Activated naive CD4-positive, alpha-beta T cell treated with anti-CD3 and anti-CD28 coated beads, Interleukin-2, amount 10 ng/mL, durations not matched to agents 7 days and 5 days (primary cell): ENCODE measurements around the gene PPP2R5B.
A peak's percentile ranks its signal among the peaks of the same experiment; 100 is the strongest.

Experiments used
- CTCF ChIA-PET: fragments of 350-600 bp; sonication (Branson Sonifier 250); formaldehyde crosslinking; loops from one replicate; lab custom pipeline; 2021; ENCODE audit warnings: antibody characterized with exemption; lab: Charles Lee
- DNase-seq: peaks from one replicate; pipeline ENCODE4 v3.0.0-alpha.2; 2020
- H3K27ac Mint-ChIP-seq: one replicate; pipeline ENCODE4 v1.8.0; 2021; ENCODE audit warnings: mild to moderate bottlenecking, moderate library complexity, mixed read lengths
- H3K27me3 Mint-ChIP-seq: one replicate; pipeline ENCODE4 v1.8.0; 2021; ENCODE audit warnings: mild to moderate bottlenecking, mixed read lengths
- H3K36me3 Mint-ChIP-seq: one replicate; pipeline ENCODE4 v1.8.0; 2021; ENCODE audit warnings: mixed read lengths
- H3K4me1 Mint-ChIP-seq: one replicate; pipeline ENCODE4 v1.8.0; 2021; ENCODE audit warnings: mixed read lengths
- H3K4me3 Mint-ChIP-seq: one replicate; pipeline ENCODE4 v1.8.0; 2021; ENCODE audit warnings: mild to moderate bottlenecking, moderate library complexity, mixed read lengths
- H3K9me3 Mint-ChIP-seq: one replicate; pipeline ENCODE4 v1.8.0; 2021; ENCODE audit warnings: mixed read lengths

PPP2R5B gene

GRCh38 chr11:64905516-64906313 lies 18.8 kb upstream of the PPP2R5B start:
- H3K9me3 Mint-ChIP-seq: no peaks in the 10 kb centered on the region
- DNase-seq: no peak
- no peak overlapping the region for H3K27ac Mint-ChIP-seq
- H3K36me3 Mint-ChIP-seq: peaks cover 20% of the 10 kb centered on the region
- CTCF ChIA-PET: interaction anchor here (0.9 to 1.5 kb wide), 2 partner anchors 10 to 11 kb away, joined by 3 to 4 read pairs; partner anchors contain the start of gene ATG2A
- peaks cover 7% of the 10 kb centered on the region for H3K4me1 Mint-ChIP-seq
- no peaks in the 10 kb centered on the region for H3K27me3 Mint-ChIP-seq
- H3K4me3 Mint-ChIP-seq: no peak overlapping the region

- peaks cover 6% of the 10 kb centered on the region for H3K4me1 Mint-ChIP-seq
- H3K27ac Mint-ChIP-seq: no peak overlapping the region
- no peak for DNase-seq
- H3K9me3 Mint-ChIP-seq: no peaks in the 10 kb centered on the region
- peaks cover 24% of the 10 kb centered on the region for H3K36me3 Mint-ChIP-seq
- H3K27me3 Mint-ChIP-seq: no peaks in the 10 kb centered on the region
- H3K4me3 Mint-ChIP-seq: no peak overlapping the region
- CTCF ChIA-PET: interaction anchor here (0.9 kb wide), 1 partner anchor 10 kb away, joined by 3 read pairs; the partner anchor contains the start of gene ATG2A
These were observed 18.2 kb upstream of the PPP2R5B start for GRCh38 chr11:64906314-64906635.

DNA sequence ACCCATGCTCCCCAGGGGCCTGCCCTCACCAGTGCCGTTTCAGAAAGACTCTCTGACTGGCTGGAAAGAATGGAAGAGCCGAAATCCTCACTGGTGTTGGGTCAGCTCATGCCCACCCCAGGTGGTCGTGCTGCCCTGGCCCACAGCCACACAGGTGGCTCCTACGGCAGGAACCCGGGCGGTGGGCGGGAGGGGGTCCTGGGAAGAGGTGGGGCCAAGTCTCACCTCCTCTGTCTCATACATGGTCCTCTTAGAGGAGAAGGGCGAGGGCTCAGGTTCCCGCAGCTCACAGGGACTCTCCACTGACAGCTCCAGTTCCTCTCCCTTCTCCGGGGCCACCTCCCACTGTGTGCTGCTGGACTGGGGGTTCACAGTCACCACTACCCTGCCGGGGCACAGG lies 15.7 kb upstream of the PPP2R5B start:
- Mint-ChIP-seq H3K4me3 (no peak overlapping the region), H3K4me1 (no peaks in the 10 kb centered on the region), H3K27me3 (no peaks in the 10 kb centered on the region), H3K9me3 (no peaks in the 10 kb centered on the region), H3K36me3 (peaks cover 30% of the 10 kb centered on the region), H3K27ac (no peak overlapping the region)
- CTCF ChIA-PET: no interaction called here
- DNase-seq: no peak

- no peak overlapping the region for H3K4me3 Mint-ChIP-seq
- CTCF ChIA-PET: no interaction called here
- H3K9me3 Mint-ChIP-seq: no peaks in the 10 kb centered on the region
- peaks cover 3% of the 10 kb centered on the region for H3K4me1 Mint-ChIP-seq
- no peaks in the 10 kb centered on the region for H3K27me3 Mint-ChIP-seq
- peaks cover 30% of the 10 kb centered on the region for H3K36me3 Mint-ChIP-seq
- no peak overlapping the region for H3K27ac Mint-ChIP-seq
- no peak for DNase-seq
These were observed 14.7 kb upstream of the PPP2R5B start for GRCh38 chr11:64909653-64910343.

GRCh38 chr11:64910451-64911093 lies 13.9 kb upstream of the PPP2R5B start:
- DNase-seq: no peak
- Mint-ChIP-seq H3K4me1 (peaks cover 7% of the 10 kb centered on the region), H3K27me3 (no peaks in the 10 kb centered on the region), H3K36me3 (peaks cover 26% of the 10 kb centered on the region), H3K27ac (peak overlapping the region; percentile 58), H3K4me3 (no peak overlapping the region), H3K9me3 (no peaks in the 10 kb centered on the region)
- CTCF ChIA-PET: interaction anchor here (1.0 kb wide), 1 partner anchor 17 kb away, joined by 3 read pairs; no protein-coding TSS in a partner anchor

DNA sequence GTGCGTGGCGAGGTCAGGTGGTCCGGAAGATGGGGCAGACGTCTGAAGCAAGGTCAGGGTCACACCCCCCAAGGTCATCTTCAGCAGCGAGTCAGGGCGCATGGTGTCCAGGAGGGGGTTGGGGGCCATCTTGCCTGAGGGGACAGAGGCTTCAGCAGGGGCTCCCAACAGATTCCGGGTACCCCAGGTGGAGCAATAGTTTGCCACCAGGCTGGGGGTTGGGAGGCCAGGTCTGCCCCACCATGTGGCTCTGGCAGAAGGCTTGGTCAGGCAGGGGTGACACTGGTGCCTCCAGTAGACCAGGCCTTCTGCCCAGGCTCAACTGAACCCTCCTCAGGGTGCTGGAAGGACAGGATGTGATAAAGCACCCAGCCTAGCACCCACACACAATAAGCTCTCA lies 13.3 kb upstream of the PPP2R5B start:
- no peak overlapping the region for H3K4me3 Mint-ChIP-seq
- CTCF ChIA-PET: interaction anchor here (1.0 kb wide), 1 partner anchor 17 kb away, joined by 3 read pairs; no protein-coding TSS in a partner anchor
- peaks cover 13% of the 10 kb centered on the region for H3K4me1 Mint-ChIP-seq
- H3K27me3 Mint-ChIP-seq: no peaks in the 10 kb centered on the region
- H3K36me3 Mint-ChIP-seq: peaks cover 25% of the 10 kb centered on the region
- no peaks in the 10 kb centered on the region for H3K9me3 Mint-ChIP-seq
- no peak for DNase-seq
- H3K27ac Mint-ChIP-seq: peak overlapping the region; percentile 70

DNA sequence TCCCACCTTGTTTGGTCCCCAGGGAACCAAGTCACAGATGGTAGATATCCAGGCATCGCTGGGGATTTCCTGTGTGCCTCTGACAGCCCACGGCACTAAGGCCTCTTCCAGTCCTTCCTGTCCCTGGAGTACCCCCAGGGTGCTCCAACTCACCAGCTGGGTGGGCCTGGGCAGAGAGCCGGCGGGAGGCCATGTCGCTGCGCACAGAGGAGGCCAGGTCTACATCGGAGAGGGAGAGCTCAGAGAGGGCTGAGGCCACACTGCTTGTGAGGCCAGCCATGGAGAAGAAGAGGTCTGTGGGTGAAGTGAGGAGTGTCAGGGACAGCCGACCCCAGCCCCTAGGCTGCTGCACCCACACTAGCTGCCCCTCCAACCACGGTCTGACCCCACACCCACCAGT lies 12.8 kb upstream of the PPP2R5B start:
- DNase-seq: no peak
- H3K9me3 Mint-ChIP-seq: no peaks in the 10 kb centered on the region
- no peaks in the 10 kb centered on the region for H3K27me3 Mint-ChIP-seq
- peak overlapping the region; percentile 70 for H3K27ac Mint-ChIP-seq
- peaks cover 25% of the 10 kb centered on the region for H3K36me3 Mint-ChIP-seq
- H3K4me3 Mint-ChIP-seq: no peak overlapping the region
- H3K4me1 Mint-ChIP-seq: peaks cover 18% of the 10 kb centered on the region
- CTCF ChIA-PET: interaction anchor here (1.0 to 1.4 kb wide), 2 partner anchors 18 to 199 kb away, joined by 3 to 5 read pairs; no protein-coding TSS in a partner anchor

DNA sequence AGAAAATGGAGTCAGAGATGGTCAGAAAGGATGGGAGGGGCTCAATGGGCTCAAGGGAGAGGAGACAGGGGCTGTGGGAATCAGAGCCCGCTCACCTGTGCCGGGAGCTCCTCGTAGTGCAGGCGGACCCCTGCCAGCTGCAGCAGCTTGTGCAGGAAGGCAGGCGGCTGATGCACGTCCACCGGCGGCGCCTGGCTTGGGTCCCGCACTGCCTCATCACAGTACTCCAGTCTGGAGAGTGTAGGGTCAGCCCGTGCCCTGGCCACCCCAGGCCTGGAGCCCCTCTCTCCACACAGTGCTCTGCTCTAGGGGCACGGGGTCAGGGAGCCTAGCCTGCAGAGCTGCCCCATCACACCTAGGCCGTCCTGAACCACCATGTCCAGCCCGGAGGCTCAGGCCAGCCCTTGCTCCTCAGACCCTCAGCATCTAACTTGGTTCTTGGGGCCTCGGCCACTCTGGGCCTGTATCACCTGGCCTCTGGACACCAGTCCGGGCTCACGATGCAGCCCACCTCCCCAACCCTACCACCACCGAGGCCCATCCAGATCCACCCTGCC lies 11.2 kb upstream of the PPP2R5B start:
- CTCF ChIA-PET: interaction anchor here (1.0 to 1.4 kb wide), 2 partner anchors 128 to 197 kb away, joined by 3 to 5 read pairs; partner anchors contain the start of gene SAC3D1
- Mint-ChIP-seq H3K27me3 (no peaks in the 10 kb centered on the region), H3K4me3 (no peak overlapping the region), H3K9me3 (no peaks in the 10 kb centered on the region), H3K36me3 (peaks cover 21% of the 10 kb centered on the region), H3K27ac (peak overlapping the region; percentile 67), H3K4me1 (peaks cover 27% of the 10 kb centered on the region)
- no peak for DNase-seq

DNA sequence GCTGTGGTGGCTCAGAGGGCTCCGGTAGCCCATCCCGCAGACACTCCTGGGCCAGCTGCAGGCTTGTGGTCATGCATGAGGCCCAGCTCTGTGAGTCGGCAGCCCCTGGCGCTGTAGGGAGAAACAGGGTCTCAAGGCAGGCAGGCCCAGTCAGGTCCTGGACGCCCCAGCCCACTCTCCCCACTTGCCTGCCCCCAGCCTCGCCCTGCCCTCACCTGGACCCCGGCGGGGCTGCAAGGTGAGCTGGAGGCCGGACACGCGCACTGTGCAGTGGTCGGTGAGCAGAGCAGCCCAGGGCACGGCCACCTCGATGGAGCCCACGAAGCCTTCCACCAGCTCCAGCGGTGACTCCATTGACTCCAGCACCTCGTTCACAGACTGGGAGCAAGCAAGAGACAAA lies 10.4 kb upstream of the PPP2R5B start:
- H3K36me3 Mint-ChIP-seq: peaks cover 17% of the 10 kb centered on the region
- H3K4me1 Mint-ChIP-seq: peaks cover 31% of the 10 kb centered on the region
- no peak overlapping the region for H3K4me3 Mint-ChIP-seq
- no peak for DNase-seq
- no peaks in the 10 kb centered on the region for H3K9me3 Mint-ChIP-seq
- CTCF ChIA-PET: no interaction called here
- no peaks in the 10 kb centered on the region for H3K27me3 Mint-ChIP-seq
- H3K27ac Mint-ChIP-seq: no peak overlapping the region

GRCh38 chr11:64915376-64915887 lies 9.1 kb upstream of the PPP2R5B start:
- Mint-ChIP-seq H3K27me3 (no peaks in the 10 kb centered on the region), H3K4me1 (peaks cover 31% of the 10 kb centered on the region), H3K27ac (peak overlapping the region; percentile 99), H3K36me3 (peaks cover 17% of the 10 kb centered on the region), H3K4me3 (peak overlapping the region; percentile 91), H3K9me3 (no peaks in the 10 kb centered on the region)
- no peak for DNase-seq
- CTCF ChIA-PET: interaction anchor here (1.7 kb wide), 1 partner anchor 68 kb away, joined by 6 read pairs; no protein-coding TSS in a partner anchor

GRCh38 chr11:64916040-64916774 lies 8.3 kb upstream of the PPP2R5B start:
- no peaks in the 10 kb centered on the region for H3K9me3 Mint-ChIP-seq
- peak overlapping the region; percentile 99 for H3K27ac Mint-ChIP-seq
- H3K27me3 Mint-ChIP-seq: no peaks in the 10 kb centered on the region
- peak overlapping the region; percentile 91 for H3K4me3 Mint-ChIP-seq
- CTCF ChIA-PET: interaction anchor here (1.0 to 1.7 kb wide), 3 partner anchors 10 to 79 kb away, joined by 3 to 6 read pairs (median 3); no protein-coding TSS in a partner anchor
- DNase-seq: peak; percentile 78
- peaks cover 13% of the 10 kb centered on the region for H3K36me3 Mint-ChIP-seq
- H3K4me1 Mint-ChIP-seq: peaks cover 31% of the 10 kb centered on the region

GRCh38 chr11:64916775-64917662 lies 7.5 kb upstream of the PPP2R5B start, which contains the start of gene ATG2A:
Gene ATG2A (minus strand): TSS chr11:64917209. CDS start chr11:64917135, 74 bp downstream.
- Mint-ChIP-seq H3K36me3 (peaks cover 7% of the 10 kb centered on the region), H3K4me1 (peaks cover 33% of the 10 kb centered on the region), H3K4me3 (peak within 1 kb of the TSS; percentile 91), H3K27ac (peak within 1 kb of the TSS; percentile 99), H3K27me3 (no peaks in the 10 kb centered on the region), H3K9me3 (no peaks in the 10 kb centered on the region)
- peak; percentile 99 for DNase-seq
- CTCF ChIA-PET: interaction anchor here (1.0 to 1.3 kb wide), 2 partner anchors 11 to 78 kb away, joined by 3 read pairs; no protein-coding TSS in a partner anchor
